ENCODE results near the gene CD180.

CD180 gene

GRCh38 chr5:67196537-67197059 lies at the start of gene CD180:
CD180 (minus strand) TSS chr5:67196799; CDS start chr5:67196641, 158 bp downstream.
- peak; percentile 39 for DNase-seq

DNA sequence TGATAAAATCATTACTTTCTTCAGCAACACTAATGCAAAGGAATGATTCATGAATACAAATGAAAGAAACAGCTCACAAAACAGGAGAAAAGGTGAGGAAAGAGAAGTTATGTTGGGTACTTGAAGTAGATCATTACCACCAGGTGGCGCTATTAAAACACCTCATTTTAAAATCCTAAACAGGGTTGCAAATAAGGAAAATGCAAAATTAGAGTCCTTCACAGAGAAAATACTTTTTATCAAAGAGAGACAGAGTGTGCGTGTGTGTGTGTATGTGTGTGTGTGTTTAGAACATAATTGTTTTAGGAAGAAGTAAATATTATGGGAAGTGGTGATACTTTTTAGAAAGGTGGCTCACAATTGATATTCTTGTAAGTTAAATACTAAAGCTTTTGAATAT lies 49.5 kb upstream of the CD180 start:
- no peak for DNase-seq

DNA sequence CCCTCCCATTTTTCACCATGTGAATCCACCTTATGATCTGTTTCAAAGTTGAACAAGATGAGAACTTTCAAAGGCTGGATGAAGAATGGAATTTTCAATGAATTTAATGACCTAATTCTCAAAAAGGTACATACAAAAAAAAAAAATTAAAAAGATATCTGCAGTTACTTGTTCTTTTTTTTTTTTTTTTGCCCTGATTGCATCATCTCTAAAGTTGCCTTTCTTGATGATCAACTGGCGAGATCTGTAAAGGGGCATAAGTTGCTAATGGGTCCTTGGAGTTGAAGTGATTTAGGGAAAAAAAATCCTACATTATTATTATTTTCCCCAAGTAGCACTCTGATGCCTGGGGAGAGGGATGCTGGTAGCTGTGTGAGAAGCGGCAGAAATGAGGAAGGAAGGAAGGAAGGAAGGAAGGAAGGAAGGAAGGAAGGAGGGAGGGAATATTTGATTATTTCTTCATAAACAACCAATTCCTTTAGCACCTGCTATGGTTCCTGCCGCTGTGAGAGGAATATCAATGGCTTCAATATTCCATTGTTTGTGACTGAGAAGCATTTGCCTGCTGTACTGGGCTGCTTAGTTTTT lies 48.8 kb upstream of the CD180 start:
- DNase-seq: no peak

- no peak for DNase-seq
Measured at GRCh38 chr5:67244345-67244793, 47.8 kb upstream of the CD180 start.

DNA sequence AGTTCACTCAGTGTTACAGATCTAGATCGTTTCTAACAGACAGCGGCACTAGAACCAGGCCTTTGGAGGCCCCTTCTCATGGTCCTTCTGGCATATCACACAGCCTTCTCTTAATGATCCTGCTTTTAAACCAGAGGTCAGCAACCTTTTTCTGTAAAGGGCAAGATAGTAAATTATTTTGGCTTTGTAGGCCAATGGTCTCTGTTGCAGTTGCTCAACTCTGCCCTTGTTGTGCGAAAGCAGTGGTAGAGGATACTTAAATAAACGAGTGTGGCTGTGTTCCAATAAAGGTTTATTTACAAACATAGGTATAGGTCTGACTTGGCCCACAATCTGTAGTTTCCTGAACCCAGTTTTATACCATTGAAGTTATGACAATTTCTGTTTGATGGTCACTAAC lies 47.3 kb upstream of the CD180 start:
- DNase-seq: no peak

DNA sequence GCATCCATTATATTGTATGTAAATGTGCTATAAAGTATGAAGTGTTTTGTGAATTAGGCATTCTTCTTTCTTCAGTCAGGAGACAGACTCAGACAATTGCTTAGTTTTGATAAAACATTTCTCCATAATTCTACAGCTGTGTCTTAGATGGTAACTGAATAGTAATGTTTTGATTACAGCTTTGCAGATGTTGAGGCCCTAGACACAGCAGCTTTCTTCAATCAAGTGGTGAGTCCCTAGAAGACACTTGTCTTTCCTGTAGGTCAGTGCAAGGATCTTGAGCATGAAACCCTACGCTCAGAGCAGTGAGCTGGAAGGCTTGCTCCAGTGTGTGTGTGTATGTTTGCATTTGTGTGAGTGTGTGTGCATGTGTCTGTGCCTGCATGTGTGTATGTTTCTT lies 46.8 kb upstream of the CD180 start:
- no peak for DNase-seq

DNA sequence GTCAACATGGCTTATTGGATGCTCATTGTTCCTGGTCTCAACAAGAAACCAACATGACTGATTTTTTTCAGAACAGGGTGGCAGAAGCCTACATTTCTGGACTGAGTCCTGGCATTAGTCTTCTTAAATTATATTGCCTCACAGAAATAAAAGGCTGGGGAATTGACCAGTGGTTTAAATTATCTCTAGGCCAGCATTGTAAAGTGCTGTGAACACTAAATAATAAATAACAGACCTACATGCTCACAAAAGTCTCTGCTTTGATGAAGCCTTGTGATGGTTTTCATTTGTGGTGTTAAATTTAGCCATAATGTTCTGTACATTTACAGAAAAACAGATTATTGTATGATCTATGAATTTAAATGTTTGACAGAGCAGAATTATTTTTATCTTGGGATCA lies 44.7 kb upstream of the CD180 start:
- no peak for DNase-seq

- no peak for DNase-seq
Measured at GRCh38 chr5:67240846-67241245, 44.2 kb upstream of the CD180 start.

DNA sequence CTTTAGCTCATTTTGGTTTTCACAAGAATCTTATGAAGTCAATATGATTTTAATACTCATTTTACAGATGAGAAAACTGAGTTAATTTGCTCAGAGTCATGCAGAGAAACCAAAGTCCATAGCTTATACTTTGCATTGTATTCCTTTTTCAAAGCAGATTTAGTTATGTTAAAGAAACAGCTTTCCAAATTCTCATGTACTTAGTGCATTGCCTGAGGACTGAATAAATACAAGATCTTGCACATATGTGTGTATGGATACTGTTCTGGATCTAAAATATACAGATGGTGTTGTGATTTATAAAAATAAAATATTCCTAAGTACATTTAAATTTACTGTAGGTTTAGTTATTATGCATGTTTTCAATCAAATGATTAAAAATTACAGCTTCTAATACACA lies 43.5 kb upstream of the CD180 start:
- no peak for DNase-seq

DNA sequence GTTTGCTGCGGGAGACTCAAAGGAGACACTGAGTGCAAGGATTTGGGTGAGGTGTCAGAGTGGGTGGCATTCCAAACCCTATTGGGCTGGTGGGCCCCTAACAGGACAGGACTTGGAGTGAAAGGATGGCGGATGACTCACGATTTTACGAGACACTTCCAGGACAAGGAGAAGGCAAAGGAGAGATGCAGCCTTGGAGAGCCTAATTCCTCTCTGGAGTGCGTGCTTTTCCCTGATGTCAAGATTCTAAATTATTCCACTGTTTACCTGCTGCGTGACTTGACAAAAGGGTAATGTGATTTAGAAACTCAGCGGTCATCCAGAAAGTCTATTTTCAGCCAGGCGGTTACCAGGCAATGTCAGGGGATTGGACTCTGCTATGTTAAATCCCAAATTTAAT lies 41.6 kb upstream of the CD180 start:
- no peak for DNase-seq

DNA sequence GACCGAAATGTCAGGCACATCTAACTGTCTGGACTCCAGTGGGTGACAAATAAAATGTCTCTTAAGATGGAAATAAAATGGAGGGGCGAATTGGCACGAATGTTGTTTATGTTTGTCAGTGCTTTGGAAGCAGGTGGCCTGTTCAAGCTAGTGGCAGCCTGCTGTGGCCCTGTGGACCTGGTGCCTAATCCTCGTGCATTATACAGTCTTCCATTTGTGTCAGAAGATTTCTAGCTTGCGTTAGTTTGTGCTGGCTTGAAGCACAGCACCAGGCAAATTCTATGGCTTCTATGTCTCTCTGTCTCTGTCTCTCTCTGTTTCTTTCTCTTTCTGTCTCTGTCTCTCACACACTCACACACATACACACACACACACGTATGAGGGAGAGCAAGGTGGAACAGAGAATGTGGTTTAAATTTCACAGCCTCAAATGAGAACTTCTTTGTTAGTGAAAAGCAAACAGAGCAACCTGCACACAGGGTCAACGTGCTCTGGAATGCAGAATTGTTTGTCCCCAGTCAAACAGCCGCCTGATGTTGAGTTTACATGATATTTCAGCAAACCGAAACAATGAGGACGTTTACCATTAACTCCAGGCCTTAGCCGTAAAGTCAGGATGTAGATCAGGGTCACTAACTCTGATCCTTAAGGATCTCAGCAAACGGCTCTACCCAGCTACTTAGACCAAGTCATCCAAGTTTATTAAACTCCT lies 39.0 kb upstream of the CD180 start:
- no peak for DNase-seq

DNA sequence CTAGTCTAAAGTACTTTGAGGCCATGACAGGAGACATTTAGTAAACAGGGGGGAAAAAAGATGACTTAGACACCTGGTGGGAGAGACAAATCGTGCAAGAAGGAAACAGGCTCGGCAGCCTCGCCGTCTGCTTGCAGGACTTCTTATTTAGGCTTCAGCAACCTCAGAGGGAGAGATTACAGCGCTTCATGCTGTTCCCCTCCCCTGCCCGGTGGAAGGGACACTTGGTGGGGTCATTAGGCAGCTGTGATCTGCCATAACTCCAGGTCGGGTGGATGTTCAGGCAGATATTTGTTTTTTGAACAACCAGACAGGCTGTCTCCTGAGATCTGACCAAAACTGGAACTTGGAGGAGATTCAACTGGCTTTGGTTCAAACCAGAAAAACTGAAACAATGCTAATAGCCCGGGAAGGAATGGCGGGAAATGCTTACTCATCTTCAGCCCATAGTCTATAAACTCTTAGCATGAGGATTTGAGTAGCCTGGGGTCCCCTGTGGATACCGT lies 38.1 kb upstream of the CD180 start:
- peak; percentile 54 for DNase-seq

GRCh38 chr5:67233075-67233474 lies 36.5 kb upstream of the CD180 start:
- DNase-seq: no peak

GRCh38 chr5:67223211-67223610 lies 26.6 kb upstream of the CD180 start:
- no peak for DNase-seq

- DNase-seq: no peak
Measured at GRCh38 chr5:67222243-67223025, 25.8 kb upstream of the CD180 start.

GRCh38 chr5:67221487-67222242 lies 25.1 kb upstream of the CD180 start:
- DNase-seq: no peak

DNA sequence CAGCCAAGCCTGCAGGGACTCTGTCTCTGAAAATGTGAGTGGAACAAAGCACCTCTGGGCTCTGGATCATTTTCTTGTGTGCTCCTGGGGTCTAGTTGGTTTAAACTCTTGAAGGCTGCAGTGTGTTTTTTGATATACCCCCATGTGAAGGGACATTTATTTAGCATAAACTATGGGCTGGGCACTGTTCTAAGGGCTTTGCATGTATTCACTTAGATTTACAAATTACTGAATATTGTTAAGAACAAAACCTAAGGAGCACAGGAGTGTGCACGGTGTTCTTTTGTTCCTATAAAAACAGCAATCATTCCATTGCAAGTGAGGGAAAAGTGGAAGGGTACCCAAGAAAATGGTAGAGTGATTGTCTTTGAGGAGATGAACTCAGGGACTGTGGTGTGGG lies 20.0 kb upstream of the CD180 start:
- DNase-seq: no peak

- DNase-seq: peak; percentile 50
Measured at GRCh38 chr5:67215519-67216471, 19.2 kb upstream of the CD180 start.

- DNase-seq: no peak
Measured at GRCh38 chr5:67214707-67215447, 18.3 kb upstream of the CD180 start.

DNA sequence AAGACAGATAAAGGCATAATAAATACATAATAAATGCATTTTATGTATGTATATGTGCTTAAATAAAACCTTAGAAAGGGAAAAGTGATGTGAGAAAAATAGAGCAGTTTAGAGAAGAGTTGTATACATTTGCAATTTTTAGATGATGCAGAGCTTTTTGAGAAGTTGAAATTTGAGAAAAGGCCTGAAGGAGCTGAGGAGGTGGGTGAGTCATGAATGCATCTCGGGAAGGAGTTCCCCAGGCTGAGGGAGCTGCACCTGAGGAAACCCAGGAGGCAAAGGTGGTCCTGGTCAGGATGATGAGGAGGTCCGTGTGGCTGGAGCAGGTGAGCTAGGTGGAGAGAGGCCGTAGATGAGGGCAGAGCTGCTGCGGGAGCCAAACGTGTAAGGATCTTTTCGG lies 17.4 kb upstream of the CD180 start:
- no peak for DNase-seq

- no peak for DNase-seq
Measured at GRCh38 chr5:67211926-67212325, 15.3 kb upstream of the CD180 start.

All from right hindlimb (tissue), 1 donor.